COR-L47 (cell line): ENCODE measurements around the gene ZNF839.

Source experiments
- DNase-seq: peaks from one replicate; lab custom pipeline; 2025; lab: John Stamatoyannopoulos, UW

ZNF839 gene

DNA sequence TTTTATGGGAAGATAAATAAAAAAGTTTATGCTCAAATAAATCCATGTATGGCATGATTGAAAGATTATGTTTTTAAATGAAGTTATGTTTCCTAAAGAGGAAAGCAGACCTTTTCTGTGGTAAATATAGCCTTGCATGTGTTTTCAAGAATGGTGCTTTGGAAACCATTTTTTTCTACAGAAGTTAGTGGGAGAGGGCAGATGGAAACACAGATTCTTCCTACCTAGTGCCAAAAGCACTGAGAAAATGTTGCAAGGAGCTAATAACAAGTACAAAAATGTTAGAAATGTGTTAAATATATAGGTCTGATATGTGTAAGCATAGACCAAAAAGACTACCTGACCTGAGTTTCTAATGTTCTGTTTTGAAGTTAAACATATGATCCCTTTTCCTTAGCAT lies 67.5 kb downstream of the ZNF839 start:
- DNase-seq = no peak

- no peak for DNase-seq
These were observed 69.7 kb downstream of the ZNF839 start for GRCh38 chr14:102389246-102389645.

GRCh38 chr14:102390064-102390855 lies 70.7 kb downstream of the ZNF839 start:
- no peak for DNase-seq
